Small intestine (tissue), 7 donors: ENCODE results near the gene CERS2. TPM values are rescaled to one million over a fixed set of nuclear protein-coding genes. Genes with fewer than 3 reads are reported as not detected.

Source experiments
- DNase-seq, 2 donors: peaks; one replicate each; pipeline versions ENCODE4 v3.0.0 to v3.0.0-alpha.2; 2013
- FAIRE-seq: peaks from 2 replicates; lab custom pipeline; 2012; peaks lifted over from hg19 to GRCh38; lab: Jason Lieb, UNC
- H3K27ac ChIP-seq, 3 donors: one replicate each; pipeline ENCODE4 v1.5.1; 2013; ENCODE audit warnings: low read length in 2 of 3, mild to moderate bottlenecking in 2 of 3, control low read depth in 1 of 3, inconsistent platforms in 1 of 3, low read depth in 1 of 3, moderate library complexity in 1 of 3
- H3K27me3 ChIP-seq, 3 donors: one replicate each; pipeline ENCODE4 v1.6.1; 2013; ENCODE audit warnings: low read length in 3 of 3, inconsistent platforms in 1 of 3; ENCODE audit not compliant: control insufficient read depth in 3 of 3, insufficient read depth in 3 of 3
- H3K36me3 ChIP-seq, 3 donors: one replicate each; pipeline ENCODE4 v1.6.1; 2013; ENCODE audit warnings: low read length in 3 of 3, inconsistent platforms in 1 of 3, low read depth in 1 of 3, mild to moderate bottlenecking in 1 of 3, moderate library complexity in 1 of 3; ENCODE audit not compliant: control insufficient read depth in 3 of 3, insufficient read depth in 2 of 3
- H3K4me1 ChIP-seq, 3 donors: one replicate each; pipeline ENCODE4 v1.6.1; 2013; ENCODE audit warnings: low read length in 2 of 3, inconsistent platforms in 1 of 3, low read depth in 1 of 3, mild to moderate bottlenecking in 1 of 3, moderate library complexity in 1 of 3; ENCODE audit not compliant: control insufficient read depth in 3 of 3, insufficient read depth in 2 of 3
- H3K4me3 ChIP-seq, 3 donors: one replicate each; pipeline ENCODE4 v1.5.1; 2013; ENCODE audit warnings: low read length in 3 of 3, control low read depth in 1 of 3, inconsistent platforms in 1 of 3, low read depth in 1 of 3, mild to moderate bottlenecking in 1 of 3, moderate library complexity in 1 of 3
- H3K9me3 ChIP-seq, 2 donors: one replicate each; pipeline ENCODE4 v1.6.1; 2013; ENCODE audit warnings: low read depth in 1 of 2, low read length in 1 of 2; ENCODE audit not compliant: control insufficient read depth in 2 of 2, insufficient read depth in 1 of 2
- WGBS, 3 donors: extraction: QIAGEN DNeasy Blood & Tissue Kit; methylation state at CpG; one replicate each; pipeline ENCODE4 v1.1.7; 2013; 5-methylcytosine and 5-hydroxymethylcytosine counted together
- polyA plus RNA-seq, 4 donors: library from polyadenylated mRNA; stranded (reverse) in 3 of 4; unstranded in 1 of 4; fragments of 200-250 nt in 3 of 4; fragments of 120-200 nt in 1 of 4; gene quantifications; one replicate each; pipeline versions ENCODE4 v1.2.1 to v1.2.3, GENCODE V29; 2013
- donor health status: healthy with polysubstance abuse.
- donor health status: control.
- donor health status: control.
- donor health status: Bipolar disorder and iron deficiency.
- donor health status: healthy.

The CERS2 gene
- polyA plus RNA-seq, 4 donors = 111 to 366 (median 193) TPM

GRCh38 chr1:150963321-150964163 lies 11.1 kb downstream of the CERS2 start:
- no peaks in the 10 kb centered on the region for H3K27me3 ChIP-seq
- H3K27ac ChIP-seq = no peak overlapping the region
- no peaks in the 10 kb centered on the region for H3K9me3 ChIP-seq
- WGBS, 3 donors = 86 to 92% (median 90%) methylated on average over 10 of the region's 10 CpGs
- H3K36me3 ChIP-seq = peaks cover 38 to 82% (median 43%) of the 10 kb centered on the region in 3 donors
- no peak overlapping the region for H3K4me3 ChIP-seq
- no peaks in the 10 kb centered on the region for H3K4me1 ChIP-seq
- DNase-seq (no peak), FAIRE-seq (no peak)

- DNase-seq (no peak), FAIRE-seq (no peak)
- H3K27ac ChIP-seq = no peak overlapping the region
- H3K36me3 ChIP-seq = peaks cover 30 to 78% (median 31%) of the 10 kb centered on the region in 3 donors
- WGBS, 3 donors = 64 to 66% (median 66%) methylated on average over 4 of the region's 4 CpGs
- H3K4me3 ChIP-seq = no peak overlapping the region
- no peaks in the 10 kb centered on the region for H3K9me3 ChIP-seq
- H3K27me3 ChIP-seq = no peaks in the 10 kb centered on the region
- no peaks in the 10 kb centered on the region for H3K4me1 ChIP-seq
Observed at GRCh38 chr1:150961756-150962155, 12.9 kb downstream of the CERS2 start.

GRCh38 chr1:150960646-150961045 lies 14.0 kb downstream of the CERS2 start:
- DNase-seq = no peak
- H3K4me1 ChIP-seq = no peaks in the 10 kb centered on the region
- peaks cover 21 to 74% (median 31%) of the 10 kb centered on the region in 3 donors for H3K36me3 ChIP-seq
- H3K27me3 ChIP-seq = no peaks in the 10 kb centered on the region
- H3K27ac ChIP-seq = no peak overlapping the region
- no peak for FAIRE-seq
- H3K9me3 ChIP-seq = no peaks in the 10 kb centered on the region
- 97 to 99% (median 99%) methylated on average over 7 of the region's 7 CpGs for WGBS, 3 donors
- H3K4me3 ChIP-seq = no peak overlapping the region

- Histone ChIP-seq H3K4me1 (no peaks in the 10 kb centered on the region), H3K27ac (no peak overlapping the region), H3K36me3 (peaks cover 12 to 71% (median 27%) of the 10 kb centered on the region in 3 donors), H3K9me3 (no peaks in the 10 kb centered on the region), H3K4me3 (no peak overlapping the region), H3K27me3 (no peaks in the 10 kb centered on the region)
- DNase-seq (no peak), FAIRE-seq (no peak)
- WGBS, 3 donors = 97 to 99% (median 98%) methylated on average over 11 of the region's 11 CpGs
Observed at GRCh38 chr1:150957666-150958065, 17.0 kb downstream of the CERS2 start.

- Histone ChIP-seq H3K36me3 (peaks cover 21 to 70% (median 23%) of the 10 kb centered on the region in 3 donors), H3K4me3 (no peak overlapping the region), H3K27me3 (no peaks in the 10 kb centered on the region), H3K9me3 (no peaks in the 10 kb centered on the region), H3K4me1 (no peaks in the 10 kb centered on the region), H3K27ac (no peak overlapping the region)
- FAIRE-seq (no peak), DNase-seq (no peak)
Observed at GRCh38 chr1:150955280-150955679, 19.4 kb downstream of the CERS2 start.

GRCh38 chr1:150954708-150955107 lies 19.9 kb downstream of the CERS2 start:
- 90 to 97% (median 91%) methylated on average over 3 of the region's 3 CpGs for WGBS, 3 donors
- no peak for DNase-seq
- Histone ChIP-seq H3K4me3 (no peak overlapping the region), H3K9me3 (no peaks in the 10 kb centered on the region), H3K27me3 (no peaks in the 10 kb centered on the region), H3K4me1 (no peaks in the 10 kb centered on the region), H3K36me3 (peaks cover 22 to 69% (median 26%) of the 10 kb centered on the region in 3 donors), H3K27ac (no peak overlapping the region)
- FAIRE-seq = no peak

- peaks cover 28 to 65% (median 34%) of the 10 kb centered on the region in 3 donors for H3K36me3 ChIP-seq
- no peaks in the 10 kb centered on the region for H3K27me3 ChIP-seq
- WGBS, 3 donors = 84 to 90% (median 89%) methylated on average over 5 of the region's 5 CpGs
- no peak overlapping the region for H3K27ac ChIP-seq
- FAIRE-seq (no peak), DNase-seq (no peak)
- no peak overlapping the region for H3K4me3 ChIP-seq
- no peaks in the 10 kb centered on the region for H3K4me1 ChIP-seq
- no peaks in the 10 kb centered on the region for H3K9me3 ChIP-seq
Observed at GRCh38 chr1:150944856-150945255, 29.8 kb downstream of the CERS2 start.

GRCh38 chr1:150931773-150932172 lies 42.9 kb downstream of the CERS2 start:
- peaks cover 6 to 45% (median 12%) of the 10 kb centered on the region in 3 donors for H3K36me3 ChIP-seq
- peaks cover 0 to 8% of the 10 kb centered on the region in 2 donors for H3K9me3 ChIP-seq
- FAIRE-seq (no peak), DNase-seq (peak in 1 of 2 donors; percentile 16)
- no peak overlapping the region for H3K4me3 ChIP-seq
- WGBS, 3 donors = 100% methylated on average over 1 of the region's 1 CpG
- no peaks in the 10 kb centered on the region for H3K27me3 ChIP-seq
- no peak overlapping the region for H3K27ac ChIP-seq
- peaks cover 0 to 6% (median 0%) of the 10 kb centered on the region in 3 donors for H3K4me1 ChIP-seq
